ENCODE data around the gene SLC2A13. TPM values are rescaled to one million over a fixed set of nuclear protein-coding genes. Genes with fewer than 3 reads are reported as not detected.

SLC2A13 gene
- total RNA-seq, 6 donors from 2014 or later: 9.9 to 25.9 (median 16.0) TPM

DNA sequence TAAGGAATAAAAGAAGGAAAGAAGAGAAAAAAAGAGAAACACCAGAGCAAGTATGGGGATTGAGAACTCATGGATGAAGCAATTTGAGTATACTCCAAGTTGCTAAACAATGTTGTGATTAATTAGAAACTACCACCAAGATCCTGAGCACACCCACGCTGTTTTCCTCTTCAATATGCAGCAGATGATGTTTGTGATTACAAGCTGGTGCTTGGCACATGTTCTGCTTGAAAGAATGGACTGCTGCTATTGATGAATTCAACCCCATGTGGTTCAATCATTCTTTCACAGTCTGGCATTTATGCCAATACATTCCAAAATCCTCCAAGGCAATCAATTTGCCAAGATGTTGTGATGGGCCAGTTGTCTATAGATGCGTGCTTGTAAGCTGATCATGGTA, 146.8 kb downstream of the SLC2A13 start:
- no peaks in the 10 kb centered on the region for H3K4me1 ChIP-seq
- ATAC-seq (ENCODE audit: low FRiP score in 2 of 2): no peak
- no peaks in the 10 kb centered on the region for H3K27me3 ChIP-seq
- no peak overlapping the region for H3K27ac ChIP-seq
- TF ChIP-seq POLR2A (IDR thresholded peaks at IDR 0.05) (no peak), EP300 (IDR thresholded peaks at IDR 0.05) (no peak), POLR2AphosphoS5 (IDR thresholded peaks at IDR 0.05) (no peak)
- TF ChIP-seq, protein P1, sequence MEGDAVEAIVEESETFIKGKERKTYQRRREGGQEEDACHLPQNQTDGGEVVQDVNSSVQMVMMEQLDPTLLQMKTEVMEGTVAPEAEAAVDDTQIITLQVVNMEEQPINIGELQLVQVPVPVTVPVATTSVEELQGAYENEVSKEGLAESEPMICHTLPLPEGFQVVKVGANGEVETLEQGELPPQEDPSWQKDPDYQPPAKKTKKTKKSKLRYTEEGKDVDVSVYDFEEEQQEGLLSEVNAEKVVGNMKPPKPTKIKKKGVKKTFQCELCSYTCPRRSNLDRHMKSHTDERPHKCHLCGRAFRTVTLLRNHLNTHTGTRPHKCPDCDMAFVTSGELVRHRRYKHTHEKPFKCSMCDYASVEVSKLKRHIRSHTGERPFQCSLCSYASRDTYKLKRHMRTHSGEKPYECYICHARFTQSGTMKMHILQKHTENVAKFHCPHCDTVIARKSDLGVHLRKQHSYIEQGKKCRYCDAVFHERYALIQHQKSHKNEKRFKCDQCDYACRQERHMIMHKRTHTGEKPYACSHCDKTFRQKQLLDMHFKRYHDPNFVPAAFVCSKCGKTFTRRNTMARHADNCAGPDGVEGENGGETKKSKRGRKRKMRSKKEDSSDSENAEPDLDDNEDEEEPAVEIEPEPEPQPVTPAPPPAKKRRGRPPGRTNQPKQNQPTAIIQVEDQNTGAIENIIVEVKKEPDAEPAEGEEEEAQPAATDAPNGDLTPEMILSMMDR (IDR thresholded peaks at IDR 0.05): no peak
- H3K9me3 ChIP-seq: no peaks in the 10 kb centered on the region
- WGBS, 2 donors: 72 to 94% methylated on average over 2 of the region's 2 CpGs
- no peaks in the 10 kb centered on the region for H3K36me3 ChIP-seq
- H3K4me3 ChIP-seq: no peak overlapping the region
- DNase-seq: no peak

DNA sequence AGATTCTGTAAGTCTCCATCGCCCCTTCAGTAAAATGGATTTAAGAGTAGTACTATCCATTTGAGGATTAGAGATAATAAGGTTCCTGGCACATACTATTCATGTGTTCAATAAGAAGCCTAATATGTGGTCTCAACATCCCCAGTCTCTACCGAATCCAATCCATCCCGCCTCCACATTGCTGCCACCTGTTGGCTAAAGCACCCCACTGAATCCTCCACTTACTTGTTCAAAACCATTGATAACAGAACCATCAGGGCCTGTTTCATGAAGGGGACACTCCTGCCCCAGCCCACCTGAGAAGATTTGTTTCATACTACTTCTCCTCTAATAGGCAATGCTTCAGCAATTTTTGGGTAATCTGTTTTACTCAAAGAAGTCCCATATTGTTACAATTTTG, 147.5 kb downstream of the SLC2A13 start:
- H3K9me3 ChIP-seq: no peaks in the 10 kb centered on the region
- H3K4me1 ChIP-seq: no peaks in the 10 kb centered on the region
- 94 to 97% methylated on average over 3 of the region's 3 CpGs for WGBS, 2 donors
- no peak for ATAC-seq (ENCODE audit: low FRiP score in 2 of 2)
- no peaks in the 10 kb centered on the region for H3K36me3 ChIP-seq
- no peak overlapping the region for H3K4me3 ChIP-seq
- no peak for DNase-seq
- TF ChIP-seq POLR2AphosphoS5 (IDR thresholded peaks at IDR 0.05): no peak
- no peak for TF ChIP-seq POLR2A (IDR thresholded peaks at IDR 0.05)
- TF ChIP-seq EP300 (IDR thresholded peaks at IDR 0.05): no peak
- TF ChIP-seq, protein P1 (IDR thresholded peaks at IDR 0.05): no peak
- no peaks in the 10 kb centered on the region for H3K27me3 ChIP-seq
- no peak overlapping the region for H3K27ac ChIP-seq

DNA sequence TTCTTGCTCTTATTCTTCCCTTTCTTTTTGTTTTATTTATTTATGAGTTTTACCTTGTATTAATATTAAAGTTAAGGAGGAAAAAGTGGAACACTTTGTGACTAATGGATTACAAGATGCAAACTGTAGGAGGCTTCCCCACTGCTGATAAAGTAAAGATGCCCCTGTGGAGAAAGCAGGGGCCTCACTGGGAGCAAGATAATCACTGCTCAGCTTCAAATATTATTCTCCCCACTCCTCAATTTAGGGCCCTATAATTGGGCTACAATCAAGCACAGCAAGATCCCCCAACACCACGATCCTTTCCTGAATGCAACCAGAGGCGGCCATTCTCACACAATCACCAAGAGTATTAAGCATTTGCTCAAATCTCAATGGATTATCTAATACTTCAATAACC, 149.2 kb downstream of the SLC2A13 start:
- Histone ChIP-seq H3K36me3 (no peaks in the 10 kb centered on the region), H3K9me3 (no peaks in the 10 kb centered on the region), H3K4me3 (no peak overlapping the region), H3K27ac (no peak overlapping the region), H3K4me1 (no peaks in the 10 kb centered on the region), H3K27me3 (no peaks in the 10 kb centered on the region)
- TF ChIP-seq POLR2A (IDR thresholded peaks at IDR 0.05): no peak
- TF ChIP-seq, protein P1 (IDR thresholded peaks at IDR 0.05): no peak
- no peak for TF ChIP-seq EP300 (IDR thresholded peaks at IDR 0.05)
- TF ChIP-seq POLR2AphosphoS5 (IDR thresholded peaks at IDR 0.05): no peak
- ATAC-seq (ENCODE audit: low FRiP score in 2 of 2) (no peak), DNase-seq (no peak)
- WGBS, 2 donors: 95 to 100% methylated on average over 2 of the region's 2 CpGs

DNA sequence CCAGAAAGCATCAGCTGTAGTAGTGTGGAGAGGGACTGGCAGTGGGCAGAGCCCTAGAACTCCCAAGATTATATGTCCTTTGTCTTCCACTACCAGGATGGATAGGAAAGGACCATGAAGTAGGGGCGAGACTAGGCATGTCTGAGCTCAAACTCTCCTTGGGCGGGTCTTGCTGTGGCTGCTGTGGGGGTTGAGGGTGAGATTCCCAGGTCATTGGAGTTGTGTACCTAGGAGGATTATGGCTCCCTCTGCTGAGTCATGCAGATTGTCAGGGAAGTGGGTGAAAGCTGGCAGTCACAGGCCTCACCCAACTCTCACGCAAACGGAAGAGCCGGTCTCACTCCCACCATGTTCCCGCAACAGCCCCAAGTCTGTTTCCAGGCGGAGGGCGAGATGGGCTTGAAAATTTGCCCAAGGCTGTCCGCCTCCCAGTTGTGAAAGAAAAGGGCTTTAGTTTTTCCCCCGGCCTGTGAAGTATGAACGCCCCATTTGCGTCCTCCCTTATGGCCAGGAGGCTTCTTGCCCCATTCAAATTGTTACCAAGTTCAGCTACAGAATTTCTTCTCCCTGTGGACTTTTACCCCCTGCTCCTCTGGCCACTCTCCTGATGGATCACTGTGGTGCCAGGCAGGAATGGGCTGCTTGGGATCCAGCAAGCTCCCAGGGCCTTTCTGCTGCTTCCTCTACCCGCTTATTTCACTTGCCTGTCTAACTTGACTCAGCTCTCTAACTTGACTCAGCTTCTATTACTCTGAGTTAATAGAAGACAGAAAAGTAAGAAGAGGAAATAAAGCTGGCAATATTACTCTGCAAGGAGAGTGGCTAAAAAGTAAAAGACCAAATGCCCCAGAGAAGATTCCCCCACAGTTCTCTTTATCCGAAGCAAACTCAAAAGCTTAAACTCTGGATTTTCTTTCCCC, 159.3 kb downstream of the SLC2A13 start:
- ATAC-seq (ENCODE audit: low FRiP score in 2 of 2) (no peak), DNase-seq (no peak)
- TF ChIP-seq POLR2AphosphoS5 (IDR thresholded peaks at IDR 0.05): no peak
- TF ChIP-seq POLR2A (IDR thresholded peaks at IDR 0.05): no peak
- no peak for TF ChIP-seq EP300 (IDR thresholded peaks at IDR 0.05)
- TF ChIP-seq, protein P1 (IDR thresholded peaks at IDR 0.05): no peak
- Histone ChIP-seq H3K27me3 (no peaks in the 10 kb centered on the region), H3K36me3 (no peaks in the 10 kb centered on the region), H3K27ac (no peak overlapping the region), H3K9me3 (no peaks in the 10 kb centered on the region), H3K4me3 (no peak overlapping the region), H3K4me1 (no peaks in the 10 kb centered on the region)
- WGBS, 2 donors: 96 to 99% methylated on average over 11 to 14 of the region's 14 CpGs

All from upper lobe of left lung (tissue), 6 donors.